Transverse colon (tissue), 4 donors: ENCODE measurements around the gene KCNT1. TPM values are rescaled to one million over a fixed set of nuclear protein-coding genes. Genes with fewer than 3 reads are reported as not detected.

Experiments
- DNase-seq: peaks from one replicate; pipeline ENCODE4 v3.0.0-alpha.2; 2019
- H3K27ac ChIP-seq, 4 donors: fragments of 200-600 bp; sonication (generic); 2 replicates each; pipeline ENCODE4 v1.5.1; 2016 to 2018; ENCODE audit warnings: inconsistent platforms in 4 of 4
- H3K27me3 ChIP-seq: fragments of 200-600 bp; sonication (generic); 2 replicates; pipeline ENCODE4 v1.5.1; 2017; ENCODE audit warnings: inconsistent platforms
- H3K36me3 ChIP-seq, 4 donors: fragments of 200-600 bp; sonication (generic); 2 replicates each; pipeline ENCODE4 v1.5.1; 2017 to 2019; ENCODE audit warnings: inconsistent platforms in 4 of 4
- H3K4me1 ChIP-seq, 4 donors: fragments of 200-600 bp; sonication (generic); 2 replicates each; pipeline ENCODE4 v1.5.1; 2017 to 2020; ENCODE audit warnings: inconsistent platforms in 4 of 4
- H3K4me3 ChIP-seq, 4 donors: fragments of 200-600 bp; sonication (generic); 1 replicate in 1 of 4; 2 replicates in 3 of 4; pipeline versions ENCODE4 v1.5.1 to v1.6.1; 2017 to 2019; ENCODE audit warnings: inconsistent platforms in 4 of 4
- H3K9me3 ChIP-seq, 2 donors: fragments of 200-600 bp; sonication (generic); 2 replicates each; pipeline ENCODE4 v1.5.1; 2017 to 2019; ENCODE audit warnings: inconsistent platforms in 2 of 2
- CTCF ChIP-seq, 5 experiments: fragments of 200-600 bp in 3 of 5; fragments of 450-650 bp in 2 of 5; sonication (generic) in 3 of 5; IDR thresholded peaks; 1 replicate in 2 of 5; 2 replicates in 3 of 5; pipeline ENCODE4 v1.5.1; 2016 to 2017; ENCODE audit warnings: antibody characterized with exemption in 5 of 5, inconsistent platforms in 3 of 5, mild to moderate bottlenecking in 2 of 5, moderate library complexity in 1 of 5
- EP300 ChIP-seq: sonication (generic); formaldehyde crosslinking; IDR thresholded peaks from one replicate; pipeline ENCODE4 v1.6.1; 2017; ENCODE audit warnings: antibody characterized with exemption, low read depth
- POLR2A ChIP-seq: fragments of 450-650 bp; IDR thresholded peaks from one replicate; pipeline ENCODE4 v1.6.1; 2016; ENCODE audit warnings: antibody characterized with exemption, mild to moderate bottlenecking, moderate library complexity
- POLR2AphosphoS5 ChIP-seq, 3 donors: sonication (generic); formaldehyde crosslinking; IDR thresholded peaks; one replicate each; pipeline ENCODE4 v1.6.1; 2016; ENCODE audit warnings: antibody characterized with exemption in 3 of 3
- WGBS, 2 donors: methylation state at CpG; one replicate each; pipeline ENCODE4 v1.1.5; 2018; ENCODE audit warnings: low coverage in 1 of 2; 5-methylcytosine and 5-hydroxymethylcytosine counted together
- in situ Hi-C, 4 donors: fragments of 200-750 bp; cut with MboI; loops; one replicate each; pipeline versions ENCODE4 v1.15.0 to v1.15.1; 2017; ENCODE audit warnings: low sequenced_read_pairs in 3 of 4, low pct_ligation_motif_present in 1 of 4, low pct_unique_long_range_greater_than_20kb in 1 of 4
- intact Hi-C: fragments of 100-400 bp; cut with DNase I; formaldehyde crosslinking; loops from one replicate; pipeline ENCODE4 v1.15.1; 2023; ENCODE audit warnings: low total_unique reads
- total RNA-seq, 4 donors: library from RNA; depleted of rRNA; stranded (reverse); fragments of >200 nt; gene quantifications; one replicate each; pipeline ENCODE4 v1.1.0, GENCODE V29; 2016

Gene KCNT1
- total RNA-seq, 4 donors from 2014 or later, result 0.14 TPM; not detected in 3

GRCh38 chr9:135779571-135779970, 77.6 kb downstream of the KCNT1 start:
- Histone ChIP-seq H3K4me3 (no peak overlapping the region), H3K4me1 (no peaks in the 10 kb centered on the region), H3K9me3 (no peaks in the 10 kb centered on the region), H3K36me3 (no peaks in the 10 kb centered on the region), H3K27me3 (no peaks in the 10 kb centered on the region), H3K27ac (no peak overlapping the region)
- intact Hi-C loops (no loop called here), in situ Hi-C loops (no loop called here)
- DNase-seq, result no peak
- WGBS, 2 donors, result 84% methylated on average over 14 of the region's 14 CpGs; no CpG with 5 or more reads in 1 of the 2 donors
- TF ChIP-seq EP300 (no peak), POLR2A (no peak), CTCF (IDR thresholded peaks at IDR 0.05) (no peak)

DNA sequence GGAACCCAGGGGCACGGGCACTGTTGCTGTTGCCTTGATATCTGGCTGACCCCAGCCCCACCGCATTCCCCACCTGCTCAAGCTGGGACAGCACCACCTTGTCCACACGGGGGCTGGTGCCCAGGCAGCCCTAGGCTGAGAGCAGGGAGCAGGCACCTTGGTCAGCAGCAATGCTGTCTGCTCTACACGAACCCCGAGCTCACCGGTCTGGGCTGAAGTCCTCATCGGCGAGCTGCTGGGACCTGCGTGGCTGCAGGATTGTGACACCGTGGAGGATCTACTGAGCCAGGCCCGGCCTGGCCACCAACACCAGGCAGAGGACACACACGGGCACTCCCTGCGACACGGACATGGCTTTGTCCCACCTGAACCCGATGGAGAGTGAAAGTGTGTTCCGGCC, 78.1 kb downstream of the KCNT1 start:
- 75% methylated on average over 8 of the region's 16 CpGs; no CpG with 5 or more reads in 1 of the 2 donors for WGBS, 2 donors

DNA sequence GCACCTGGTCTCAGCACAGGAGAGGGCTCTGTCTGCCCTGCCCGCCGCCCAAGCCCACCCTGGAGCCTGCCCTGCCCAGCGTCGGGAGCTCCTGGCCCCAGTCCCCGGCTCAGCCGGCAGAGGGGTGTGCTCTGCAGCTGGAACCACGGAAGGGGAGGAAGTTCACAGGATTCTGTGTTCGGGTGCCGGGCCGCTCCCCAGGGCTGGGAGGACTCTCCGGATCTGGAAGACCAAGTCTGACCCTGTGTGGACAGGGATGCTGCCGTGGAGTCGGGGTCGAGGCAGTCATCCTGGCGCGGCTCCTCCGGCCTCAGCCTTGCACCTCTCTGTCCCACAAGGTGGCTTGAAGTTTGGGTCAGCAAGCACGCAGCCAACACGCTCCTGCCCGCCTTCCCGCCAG, 78.6 kb downstream of the KCNT1 start:
- no peak for TF ChIP-seq POLR2AphosphoS5 (IDR thresholded peaks at IDR 0.05)
- no peak for TF ChIP-seq POLR2A
- no peak for TF ChIP-seq CTCF (IDR thresholded peaks at IDR 0.05)
- no peak for TF ChIP-seq EP300
- no peaks in the 10 kb centered on the region for H3K4me1 ChIP-seq
- in situ Hi-C loops, result no loop called here
- WGBS, 2 donors, result 47 to 79% methylated on average over 4 to 21 of the region's 21 CpGs
- no peaks in the 10 kb centered on the region for H3K36me3 ChIP-seq
- no peaks in the 10 kb centered on the region for H3K9me3 ChIP-seq
- H3K27me3 ChIP-seq, result no peaks in the 10 kb centered on the region
- H3K27ac ChIP-seq, result no peak overlapping the region
- H3K4me3 ChIP-seq, result no peak overlapping the region
- no peak for DNase-seq
- intact Hi-C loops, result no loop called here

More for the DNA sequence above, 78.1 kb downstream of the KCNT1 start:
- H3K4me3 ChIP-seq, result no peak overlapping the region
- H3K36me3 ChIP-seq, result no peaks in the 10 kb centered on the region
- TF ChIP-seq CTCF (IDR thresholded peaks at IDR 0.05), result no peak
- TF ChIP-seq POLR2A, result no peak
- TF ChIP-seq POLR2AphosphoS5 (IDR thresholded peaks at IDR 0.05), result no peak
- no peak for TF ChIP-seq EP300
- in situ Hi-C loops (no loop called here), intact Hi-C loops (no loop called here)
- no peaks in the 10 kb centered on the region for H3K4me1 ChIP-seq
- H3K27ac ChIP-seq, result no peak overlapping the region
- DNase-seq, result no peak
- no peaks in the 10 kb centered on the region for H3K27me3 ChIP-seq
- no peaks in the 10 kb centered on the region for H3K9me3 ChIP-seq

DNA sequence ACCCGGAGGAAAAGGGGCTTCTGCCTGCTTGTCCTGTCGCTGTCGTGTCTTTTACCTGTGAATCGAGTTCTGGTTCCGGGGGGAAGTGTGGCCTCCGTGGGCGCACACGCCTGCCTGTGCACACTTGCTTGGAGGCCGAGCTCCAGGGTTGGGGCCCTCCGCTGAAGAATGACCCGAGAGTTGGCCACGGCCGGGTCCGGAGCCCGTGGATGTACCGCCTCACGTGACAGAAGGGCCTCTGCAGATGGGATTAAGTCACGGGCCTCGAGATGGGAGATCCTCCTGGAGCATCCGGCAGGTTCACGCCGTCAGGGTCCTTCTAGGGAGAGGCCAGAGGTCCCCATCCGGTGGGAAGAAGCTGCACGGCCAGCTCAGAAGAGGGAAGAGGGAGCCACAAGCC, 81.0 kb downstream of the KCNT1 start:
- no peak for TF ChIP-seq POLR2AphosphoS5 (IDR thresholded peaks at IDR 0.05)
- no peak for TF ChIP-seq CTCF (IDR thresholded peaks at IDR 0.05)
- TF ChIP-seq EP300, result no peak
- TF ChIP-seq POLR2A, result no peak
- DNase-seq, result no peak
- no peak overlapping the region for H3K27ac ChIP-seq
- in situ Hi-C loops (no loop called here), intact Hi-C loops (no loop called here)
- H3K9me3 ChIP-seq, result no peaks in the 10 kb centered on the region
- H3K27me3 ChIP-seq, result no peaks in the 10 kb centered on the region
- WGBS, 2 donors, result 88% methylated on average over 24 of the region's 24 CpGs; no CpG with 5 or more reads in 1 of the 2 donors
- H3K36me3 ChIP-seq, result no peaks in the 10 kb centered on the region
- H3K4me3 ChIP-seq, result no peak overlapping the region
- H3K4me1 ChIP-seq, result no peaks in the 10 kb centered on the region
